ENCODE measurements around the gene NUBP1.

- TF ChIP-seq GATA2 (IDR thresholded peaks at IDR 0.05; ENCODE audit: low read depth, low read length) (no peak), GATA3 (IDR thresholded peaks at IDR 0.05; ENCODE audit: low read depth, low read length) (no peak)
Observed at GRCh38 chr16:10769381-10769780, 25.7 kb downstream of the NUBP1 start.
